Activated CD4-positive, CD25-positive, alpha-beta regulatory T cell treated with anti-CD3 and anti-CD28 coated beads, Interleukin-2, amount 50 U/mL, for 72 hours (primary cell): ENCODE results near the gene APOE.
A peak's percentile ranks its signal among the peaks of the same experiment; 100 is the strongest.
"Not testable (repeated sequence)": the region's sequence is repeated elsewhere in the genome, so short reads cannot be mapped to it uniquely, and the experiment has no call there.

Experiments used
- DNase-seq: peaks from one replicate; pipeline ENCODE4 v3.0.0; 2021

APOE gene

GRCh38 chr19:44886141-44886540, 19.5 kb upstream of the APOE start:
- no peak for DNase-seq

DNA sequence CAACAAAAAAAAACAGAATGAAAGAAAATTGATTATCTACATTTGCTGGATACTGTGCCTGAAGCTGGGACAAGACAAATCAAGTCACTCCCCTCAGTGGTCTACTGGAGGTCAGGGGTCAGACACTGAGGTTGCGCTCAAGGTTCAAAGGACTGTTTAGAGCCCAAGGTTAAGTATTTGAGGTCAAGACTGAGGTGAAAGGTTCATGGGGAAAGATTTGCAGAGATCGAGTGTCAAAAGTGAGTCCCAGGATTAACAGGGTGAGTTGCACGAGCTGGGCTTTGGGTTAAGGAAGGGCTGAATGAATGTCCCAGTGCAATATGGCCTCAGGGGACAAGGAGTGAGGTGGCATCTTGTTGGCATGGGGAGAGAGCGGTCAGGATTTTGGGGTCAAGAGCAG, 17.9 kb upstream of the APOE start:
- no peak for DNase-seq

DNA sequence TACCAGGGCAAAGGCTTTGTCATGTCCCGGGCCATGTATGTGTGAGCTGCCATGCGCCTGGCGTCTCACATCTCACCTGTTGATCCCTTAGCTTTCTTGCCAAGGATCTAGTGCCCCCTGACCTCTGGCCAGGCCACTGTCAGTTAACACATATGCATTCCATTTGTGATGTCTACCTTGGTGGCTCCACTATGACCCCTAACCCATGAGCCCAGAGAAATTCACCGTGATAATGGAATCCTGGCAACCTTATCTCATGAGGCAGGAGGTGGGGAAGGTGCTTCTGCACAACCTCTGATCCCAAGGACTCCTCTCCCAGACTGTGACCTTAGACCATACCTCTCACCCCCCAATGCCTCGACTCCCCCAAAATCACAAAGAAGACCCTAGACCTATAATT, 17.3 kb upstream of the APOE start:
- not testable (repeated sequence) for DNase-seq

DNA sequence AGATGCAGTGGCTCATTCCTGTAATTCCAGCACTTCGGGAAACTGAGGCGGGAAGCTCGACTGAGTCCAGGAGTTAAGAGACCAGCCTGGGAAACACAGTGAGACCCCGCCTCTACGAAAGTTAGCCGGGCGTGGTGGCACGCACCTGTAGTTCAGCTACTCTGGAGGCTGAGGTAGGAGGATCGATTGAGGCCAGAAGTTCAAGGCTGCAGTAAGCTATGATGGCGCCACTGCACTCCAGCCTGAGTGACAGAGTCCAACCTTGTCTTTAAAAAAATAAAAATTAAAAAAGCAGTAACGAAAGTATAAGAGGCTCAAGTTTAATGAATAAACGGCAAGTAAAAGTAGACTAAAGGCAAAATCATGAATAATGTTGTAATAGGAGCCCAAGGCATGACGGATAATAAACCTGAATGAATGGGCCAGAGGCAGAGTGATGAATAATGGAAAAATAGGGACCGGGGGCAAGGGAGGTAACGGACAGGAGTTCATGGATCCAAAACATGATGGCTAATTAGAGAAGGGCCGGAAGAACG, 15.7 kb upstream of the APOE start:
- no peak for DNase-seq

- peak; percentile 100 for DNase-seq
These were observed 15.1 kb upstream of the APOE start for GRCh38 chr19:44890366-44891015.

DNA sequence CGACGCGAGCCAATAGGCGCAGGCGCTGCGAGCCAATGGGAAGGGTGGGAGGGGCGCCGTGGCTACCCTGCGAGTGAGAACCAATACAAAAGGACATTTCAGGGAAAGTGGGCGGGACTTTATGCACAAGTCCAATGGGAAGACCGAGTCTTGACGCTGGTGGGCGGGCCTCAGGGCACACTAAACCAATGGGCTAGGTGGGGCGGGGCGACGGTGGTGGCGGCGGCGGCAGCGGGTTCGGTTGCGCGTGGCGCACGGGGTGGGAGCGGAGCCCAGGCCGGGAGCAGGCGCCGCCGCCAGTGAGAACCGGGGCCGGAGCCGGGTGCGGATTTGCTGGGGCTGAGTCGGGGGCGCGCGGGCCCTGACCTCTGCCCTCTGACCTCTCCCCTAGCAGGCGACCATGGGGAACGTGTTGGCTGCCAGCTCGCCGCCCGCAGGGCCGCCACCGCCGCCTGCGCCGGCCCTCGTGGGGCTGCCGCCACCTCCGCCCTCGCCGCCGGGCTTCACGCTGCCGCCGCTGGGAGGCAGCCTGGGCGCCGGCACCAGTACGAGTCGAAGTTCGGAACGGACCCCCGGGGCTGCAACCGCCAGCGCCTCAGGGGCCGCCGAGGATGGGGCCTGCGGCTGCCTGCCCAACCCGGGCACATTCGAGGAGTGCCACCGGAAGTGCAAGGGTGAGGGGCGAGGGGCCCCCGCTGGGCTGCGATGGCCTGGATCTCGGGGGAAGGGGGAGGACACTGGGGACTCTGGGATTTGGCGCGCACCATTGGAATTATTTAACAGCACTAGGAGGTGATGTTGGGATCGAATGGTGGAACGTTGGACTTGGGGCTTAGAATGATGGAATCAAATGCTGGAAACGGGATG, 14.3 kb upstream of the APOE start, which contains the start of gene TOMM40:
Gene TOMM40, plus strand, starts transcription at position 239 of the 867 bp plus-strand sequence. Its CDS starts 162 bp downstream, at position 401.
- DNase-seq, result peak; percentile 98

- DNase-seq, result no peak
These were observed 12.7 kb upstream of the APOE start for GRCh38 chr19:44892932-44893331.

- no peak for DNase-seq
These were observed 12.1 kb upstream of the APOE start for GRCh38 chr19:44893332-44894051.

- no peak for DNase-seq
These were observed 11.6 kb upstream of the APOE start for GRCh38 chr19:44894052-44894400.

- no peak for DNase-seq
These were observed 10.7 kb upstream of the APOE start for GRCh38 chr19:44894946-44895345.

DNA sequence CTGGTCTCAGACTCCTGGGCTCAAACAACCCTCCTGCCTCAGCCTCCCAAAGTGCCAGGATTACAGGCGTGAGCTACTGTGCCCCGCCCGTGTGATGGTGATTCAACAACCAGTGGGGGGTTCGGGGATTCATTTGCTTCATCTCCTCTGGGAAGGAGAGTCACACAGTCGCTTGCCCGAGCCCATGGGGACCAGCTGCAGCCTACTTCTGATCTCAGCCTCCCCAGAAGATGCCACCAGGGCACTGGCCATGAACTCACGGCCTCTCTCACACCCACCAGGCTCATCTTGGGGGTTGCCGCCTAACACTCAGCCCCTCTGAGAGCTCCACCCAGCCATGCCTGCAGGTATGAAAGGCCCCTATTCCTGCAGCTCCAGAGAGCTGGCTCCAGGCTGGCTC, 7.8 kb upstream of the APOE start:
- DNase-seq, result no peak

DNA sequence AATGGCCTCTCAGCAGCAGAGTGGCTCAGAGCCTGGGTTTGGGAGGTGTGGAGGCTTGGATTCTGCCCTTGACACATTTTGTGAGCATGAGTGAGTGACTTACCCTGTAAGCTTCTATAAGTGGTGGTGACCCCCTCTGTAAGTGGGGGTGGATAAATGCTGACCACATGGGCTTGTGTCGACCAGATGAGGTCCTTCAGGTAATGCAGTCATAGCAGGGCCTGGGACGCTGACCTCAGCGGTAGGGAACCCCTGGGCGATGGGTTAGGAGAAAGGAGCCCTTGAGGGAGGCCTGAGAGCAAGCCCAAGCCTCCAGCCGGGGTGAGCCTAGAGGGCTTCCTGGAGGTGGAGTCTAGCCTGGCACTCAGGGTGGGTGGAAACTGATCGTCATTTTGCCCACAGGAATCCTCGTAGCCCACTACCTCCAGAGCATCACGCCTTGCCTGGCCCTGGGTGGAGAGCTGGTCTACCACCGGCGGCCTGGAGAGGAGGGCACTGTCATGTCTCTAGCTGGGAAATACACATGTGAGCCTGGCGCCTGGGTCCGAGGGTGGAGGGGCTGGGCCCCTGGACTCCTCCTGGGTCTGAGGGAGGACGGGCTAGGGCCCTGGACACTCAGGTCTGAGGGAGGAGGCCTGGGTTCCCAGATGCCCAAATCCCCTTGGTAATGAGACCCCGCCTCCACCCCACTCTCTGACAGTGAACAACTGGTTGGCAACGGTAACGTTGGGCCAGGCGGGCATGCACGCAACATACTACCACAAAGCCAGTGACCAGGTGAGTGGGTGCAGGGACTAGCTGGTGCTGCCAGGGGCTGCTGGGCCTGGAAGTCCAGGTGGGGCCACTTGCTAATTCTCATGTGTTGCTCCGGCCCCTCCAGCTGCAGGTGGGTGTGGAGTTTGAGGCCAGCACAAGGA, 5.0 kb upstream of the APOE start:
- DNase-seq, result no peak

DNA sequence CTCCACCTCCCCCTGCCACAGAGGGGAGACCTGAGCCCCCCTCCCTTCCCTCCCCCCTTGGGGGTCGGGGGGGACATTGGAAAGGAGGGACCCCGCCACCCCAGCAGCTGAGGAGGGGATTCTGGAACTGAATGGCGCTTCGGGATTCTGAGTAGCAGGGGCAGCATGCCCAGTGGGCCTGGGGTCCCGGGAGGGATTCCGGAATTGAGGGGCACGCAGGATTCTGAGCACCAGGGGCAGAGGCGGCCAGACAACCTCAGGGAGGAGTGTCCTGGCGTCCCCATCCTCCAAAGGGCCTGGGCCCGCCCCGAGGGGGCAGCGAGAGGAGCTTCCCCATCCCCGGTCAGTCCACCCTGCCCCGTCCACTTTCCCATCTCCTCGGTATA, 2.4 kb upstream of the APOE start:
- no peak for DNase-seq

DNA sequence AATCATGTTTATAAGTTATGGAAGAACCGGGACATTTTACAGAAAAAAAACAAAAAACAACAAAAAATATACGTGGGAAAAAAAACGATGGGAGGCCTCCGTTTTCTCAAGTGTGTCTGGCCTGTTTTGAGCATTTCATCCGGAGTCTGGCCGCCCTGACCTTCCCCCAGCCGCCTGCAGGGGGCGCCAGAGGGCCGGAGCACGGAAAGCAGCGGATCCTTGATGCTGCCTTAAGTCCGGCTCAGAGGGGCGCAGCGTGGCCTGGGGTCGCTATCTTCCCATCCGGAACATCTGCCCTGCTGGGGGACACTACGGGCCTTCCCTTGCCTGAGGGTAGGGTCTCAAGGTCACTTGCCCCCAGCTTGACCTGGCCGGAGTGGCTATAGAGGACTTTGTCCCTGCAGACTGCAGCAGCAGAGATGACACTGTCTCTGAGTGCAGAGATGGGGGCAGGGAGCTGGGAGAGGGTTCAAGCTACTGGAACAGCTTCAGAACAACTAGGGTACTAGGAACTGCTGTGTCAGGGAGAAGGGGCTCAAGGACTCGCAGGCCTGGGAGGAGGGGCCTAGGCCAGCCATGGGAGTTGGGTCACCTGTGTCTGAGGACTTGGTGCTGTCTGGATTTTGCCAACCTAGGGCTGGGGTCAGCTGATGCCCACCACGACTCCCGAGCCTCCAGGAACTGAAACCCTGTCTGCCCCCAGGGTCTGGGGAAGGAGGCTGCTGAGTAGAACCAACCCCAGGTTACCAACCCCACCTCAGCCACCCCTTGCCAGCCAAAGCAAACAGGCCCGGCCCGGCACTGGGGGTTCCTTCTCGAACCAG, 1.8 kb upstream of the APOE start:
- peak; percentile 86 for DNase-seq

- no peak for DNase-seq
These were observed 1.1 kb upstream of the APOE start for GRCh38 chr19:44904426-44904994.

DNA sequence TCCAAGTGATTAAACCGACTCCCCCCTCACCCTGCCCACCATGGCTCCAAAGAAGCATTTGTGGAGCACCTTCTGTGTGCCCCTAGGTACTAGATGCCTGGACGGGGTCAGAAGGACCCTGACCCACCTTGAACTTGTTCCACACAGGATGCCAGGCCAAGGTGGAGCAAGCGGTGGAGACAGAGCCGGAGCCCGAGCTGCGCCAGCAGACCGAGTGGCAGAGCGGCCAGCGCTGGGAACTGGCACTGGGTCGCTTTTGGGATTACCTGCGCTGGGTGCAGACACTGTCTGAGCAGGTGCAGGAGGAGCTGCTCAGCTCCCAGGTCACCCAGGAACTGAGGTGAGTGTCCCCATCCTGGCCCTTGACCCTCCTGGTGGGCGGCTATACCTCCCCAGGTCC, 2.0 kb downstream of the APOE start:
- DNase-seq, result no peak

GRCh38 chr19:44908074-44908835, 2.7 kb downstream of the APOE start:
- DNase-seq, result no peak

GRCh38 chr19:44908836-44909261, 3.3 kb downstream of the APOE start:
- DNase-seq, result no peak

DNA sequence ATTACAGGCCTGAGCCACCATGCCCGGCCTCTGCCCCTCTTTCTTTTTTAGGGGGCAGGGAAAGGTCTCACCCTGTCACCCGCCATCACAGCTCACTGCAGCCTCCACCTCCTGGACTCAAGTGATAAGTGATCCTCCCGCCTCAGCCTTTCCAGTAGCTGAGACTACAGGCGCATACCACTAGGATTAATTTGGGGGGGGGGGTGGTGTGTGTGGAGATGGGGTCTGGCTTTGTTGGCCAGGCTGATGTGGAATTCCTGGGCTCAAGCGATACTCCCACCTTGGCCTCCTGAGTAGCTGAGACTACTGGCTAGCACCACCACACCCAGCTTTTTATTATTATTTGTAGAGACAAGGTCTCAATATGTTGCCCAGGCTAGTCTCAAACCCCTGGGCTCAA, 4.2 kb downstream of the APOE start:
- no peak for DNase-seq

GRCh38 chr19:44911896-44912295, 6.3 kb downstream of the APOE start:
- not testable (repeated sequence) for DNase-seq
